Globus pallidus (tissue), 1 donor: Measurements from ENCODE around the gene TINAGL1.

ENCODE experiments used
- DNase-seq: peaks from one replicate; pipeline ENCODE4 v3.0.0-alpha.2; 2015; ENCODE audit warnings: low spot score

The TINAGL1 gene

DNA sequence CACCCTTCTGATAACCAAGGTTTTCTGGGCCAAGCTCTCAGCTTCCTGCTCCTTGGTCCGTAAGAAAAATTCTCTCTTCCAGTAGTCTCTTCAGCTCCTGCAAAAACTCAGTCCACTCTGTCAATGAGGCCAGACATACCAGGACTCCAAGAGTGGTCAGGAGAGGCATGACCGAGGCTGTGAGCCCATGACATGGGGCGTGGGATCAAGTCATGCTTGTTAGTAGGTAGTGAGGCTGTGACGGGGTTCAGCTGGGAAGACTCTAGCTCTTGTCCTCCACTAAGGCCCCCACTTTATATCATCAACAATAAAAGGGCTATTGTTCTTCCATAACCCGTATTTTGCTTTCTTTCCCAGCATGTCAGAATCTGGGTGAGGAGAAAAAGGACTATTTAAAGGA is 31.0 kb downstream of the TINAGL1 start:
- peak; percentile 31 for DNase-seq

DNA sequence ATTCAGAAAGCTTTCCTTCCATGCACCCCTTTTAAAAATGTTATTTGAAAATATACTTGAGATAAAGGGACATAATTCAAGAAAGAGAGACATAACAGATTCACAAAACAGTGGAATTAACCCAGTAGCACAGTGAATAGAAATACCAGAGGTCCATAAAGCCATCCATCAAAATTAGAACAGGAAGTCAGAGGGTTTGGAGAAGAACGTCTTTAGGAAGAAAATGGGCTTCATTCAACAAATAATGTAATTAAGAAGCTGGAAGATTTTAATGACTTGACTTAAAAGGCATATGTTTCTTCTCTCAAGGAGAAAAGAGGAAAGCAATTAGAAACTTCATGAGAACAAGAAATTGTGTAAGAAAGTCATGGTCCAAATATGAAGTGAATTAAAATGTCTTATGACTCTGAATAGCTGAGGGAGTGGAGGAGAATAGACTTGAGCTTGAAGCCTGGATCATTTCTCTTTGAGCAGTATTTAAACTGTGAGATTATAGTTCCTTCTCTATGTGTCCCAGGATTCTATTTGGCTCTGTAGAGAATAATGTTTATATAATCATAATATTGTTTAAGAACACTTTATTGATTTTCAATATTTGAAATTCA is 33.3 kb downstream of the TINAGL1 start:
- no peak for DNase-seq

GRCh38 chr1:31614414-31615005 is 38.2 kb downstream of the TINAGL1 start:
- DNase-seq: no peak

DNA sequence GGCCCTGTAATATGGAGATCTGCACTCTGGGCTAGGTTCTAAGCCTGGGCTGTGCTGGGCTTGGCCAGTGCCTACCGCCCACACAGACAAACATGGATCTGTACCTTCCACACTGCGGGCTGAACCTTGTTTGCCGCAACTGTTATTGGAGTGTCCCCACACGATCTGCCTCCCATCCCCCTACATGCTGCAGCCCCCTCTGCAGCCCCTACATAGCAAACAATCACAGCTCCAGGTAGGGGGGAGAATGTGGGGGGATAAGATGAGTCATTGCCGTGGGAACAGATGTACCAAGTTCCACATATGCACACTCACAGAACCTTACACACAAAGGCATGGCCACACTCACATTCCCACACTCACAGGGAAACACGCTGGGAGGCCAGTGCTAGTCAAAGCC is 39.1 kb downstream of the TINAGL1 start:
- DNase-seq: no peak

DNA sequence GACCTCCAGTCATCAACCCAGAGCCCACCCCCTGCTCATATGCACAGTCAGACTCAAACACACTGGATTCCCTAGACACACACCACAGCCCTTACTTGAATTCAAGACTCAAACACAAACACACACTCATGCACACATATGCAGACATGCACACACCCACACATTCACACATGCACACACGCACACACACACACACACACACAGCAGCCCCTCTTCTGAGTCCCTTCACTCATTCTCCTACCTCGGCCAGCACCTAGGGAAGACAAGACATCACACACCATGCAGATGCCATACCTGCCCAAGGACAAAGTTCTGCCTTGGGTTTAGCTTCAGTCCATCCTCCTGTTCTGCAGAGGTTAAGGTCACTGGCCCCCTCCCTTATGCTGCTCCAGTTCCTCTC is 39.6 kb downstream of the TINAGL1 start:
- DNase-seq: no peak

GRCh38 chr1:31617218-31617915 is 41.1 kb downstream of the TINAGL1 start, which contains the start of gene HCRTR1:
TSS of gene HCRTR1 (plus strand) at chr1:31617689. CDS start at chr1:31619193, 1,504 bp downstream.
- no peak for DNase-seq

DNA sequence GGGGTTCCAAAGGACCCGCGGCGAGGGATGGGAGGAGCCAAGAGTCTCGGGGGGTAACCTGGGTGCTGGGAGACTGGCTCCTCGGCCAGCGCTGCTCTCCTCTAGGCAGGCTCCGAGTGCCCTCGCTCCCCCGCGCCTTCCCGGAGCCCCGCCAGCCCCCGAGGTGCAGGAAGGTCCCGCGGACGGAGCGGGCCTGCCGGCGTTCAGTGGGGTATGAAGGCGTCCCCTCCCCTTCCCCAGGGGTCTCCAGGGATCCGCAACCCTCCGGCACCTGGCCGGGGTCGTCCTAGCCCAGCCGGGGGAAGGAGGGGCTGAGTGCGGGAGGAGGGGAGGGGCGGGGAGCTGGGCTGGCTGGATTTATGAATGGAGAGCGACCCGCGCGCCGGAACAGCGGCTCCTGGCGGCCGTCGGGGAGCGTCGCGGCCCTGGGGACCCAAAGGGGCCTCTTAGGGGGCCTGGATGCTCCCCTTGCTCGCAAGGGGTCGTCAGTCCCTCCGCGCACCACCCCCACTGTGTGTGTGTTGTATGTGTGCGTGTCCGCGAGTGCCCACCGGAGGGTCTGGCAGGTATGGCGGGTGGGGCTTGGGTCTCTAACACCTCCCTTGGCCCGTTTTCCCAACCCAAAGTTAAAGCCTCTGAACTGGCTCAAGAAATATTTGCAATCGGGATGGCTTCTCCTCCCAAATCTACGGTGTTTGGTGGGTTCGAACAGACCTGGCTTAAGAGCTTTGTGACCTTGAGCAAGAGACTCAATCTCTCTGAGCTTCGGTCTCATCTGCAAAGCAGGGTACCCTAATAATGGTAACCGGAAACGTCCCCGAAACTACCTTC is 41.8 kb downstream of the TINAGL1 start:
- DNase-seq: no peak

DNA sequence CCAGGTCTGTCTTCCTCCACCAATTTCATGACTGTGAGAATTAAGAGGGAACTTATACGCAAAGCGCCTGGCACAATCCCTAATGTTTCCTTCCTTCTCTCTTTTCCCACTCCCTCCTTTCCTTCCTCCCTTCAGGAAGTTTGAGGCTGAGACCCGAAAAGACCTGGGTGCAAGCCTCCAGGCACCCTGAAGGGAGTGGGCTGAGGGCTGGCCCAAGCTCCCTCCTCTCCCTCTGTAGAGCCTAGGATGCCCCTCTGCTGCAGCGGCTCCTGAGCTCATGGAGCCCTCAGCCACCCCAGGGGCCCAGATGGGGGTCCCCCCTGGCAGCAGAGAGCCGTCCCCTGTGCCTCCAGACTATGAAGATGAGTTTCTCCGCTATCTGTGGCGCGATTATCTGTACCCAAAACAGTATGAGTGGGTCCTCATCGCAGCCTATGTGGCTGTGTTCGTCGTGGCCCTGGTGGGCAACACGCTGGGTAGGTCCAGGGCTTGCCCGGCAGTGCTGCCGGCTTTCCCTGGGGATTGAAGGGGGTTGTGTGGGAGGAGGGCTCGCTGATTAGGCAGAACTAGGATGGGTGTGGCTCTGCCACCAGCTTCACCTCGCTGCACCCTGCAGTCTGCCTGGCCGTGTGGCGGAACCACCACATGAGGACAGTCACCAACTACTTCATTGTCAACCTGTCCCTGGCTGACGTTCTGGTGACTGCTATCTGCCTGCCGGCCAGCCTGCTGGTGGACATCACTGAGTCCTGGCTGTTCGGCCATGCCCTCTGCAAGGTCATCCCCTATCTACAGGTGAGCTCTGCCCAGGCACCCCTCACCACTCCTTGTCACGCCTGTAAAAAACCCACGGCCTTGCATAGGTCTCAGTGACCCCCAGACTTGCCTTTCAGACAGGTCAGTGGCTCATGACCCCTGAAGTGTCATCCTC is 42.9 kb downstream of the TINAGL1 start:
- no peak for DNase-seq

DNA sequence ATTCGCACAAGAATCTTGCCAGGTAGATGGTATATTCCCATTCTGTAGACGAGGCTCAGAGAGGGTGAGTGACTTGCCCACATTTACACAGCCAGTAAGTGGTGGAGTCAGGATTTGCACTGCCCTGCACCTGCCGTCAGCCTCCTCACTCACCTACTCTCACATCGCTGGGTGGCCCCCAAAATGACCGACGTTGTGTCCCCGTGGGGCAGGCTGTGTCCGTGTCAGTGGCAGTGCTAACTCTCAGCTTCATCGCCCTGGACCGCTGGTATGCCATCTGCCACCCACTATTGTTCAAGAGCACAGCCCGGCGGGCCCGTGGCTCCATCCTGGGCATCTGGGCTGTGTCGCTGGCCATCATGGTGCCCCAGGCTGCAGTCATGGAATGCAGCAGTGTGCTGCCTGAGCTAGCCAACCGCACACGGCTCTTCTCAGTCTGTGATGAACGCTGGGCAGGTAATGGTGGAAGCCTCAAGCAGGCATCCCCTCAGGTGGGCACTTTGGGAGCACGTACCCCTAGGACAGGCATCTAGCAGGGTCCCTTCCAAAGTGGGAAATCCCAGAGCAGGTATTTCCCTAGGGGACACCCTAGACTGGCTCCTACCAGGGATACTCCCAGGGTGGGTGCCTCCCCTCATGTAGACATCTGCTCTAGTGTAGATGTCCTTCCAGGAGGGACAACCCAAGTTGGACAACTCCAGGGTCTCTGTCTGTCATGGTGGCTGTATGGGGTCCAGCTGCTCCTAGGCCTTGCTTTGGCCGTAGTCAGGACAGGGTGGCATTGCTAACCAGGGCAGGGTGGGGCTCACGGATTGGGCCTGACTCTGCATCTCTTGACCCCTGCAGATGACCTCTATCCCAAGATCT is 44.5 kb downstream of the TINAGL1 start:
- no peak for DNase-seq

DNA sequence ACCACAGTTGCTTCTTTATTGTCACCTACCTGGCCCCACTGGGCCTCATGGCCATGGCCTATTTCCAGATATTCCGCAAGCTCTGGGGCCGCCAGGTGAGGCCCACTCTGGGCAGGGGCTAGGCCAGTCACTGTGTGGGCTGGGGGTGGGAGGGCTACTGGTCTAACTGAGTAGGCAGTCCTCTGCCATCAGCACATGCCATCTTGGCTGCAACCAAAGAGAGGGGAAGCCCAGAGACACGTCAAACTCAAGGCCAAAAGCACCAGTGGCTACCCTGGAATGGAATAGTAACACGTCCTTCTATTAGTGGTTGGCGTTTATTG is 45.1 kb downstream of the TINAGL1 start:
- no peak for DNase-seq

DNA sequence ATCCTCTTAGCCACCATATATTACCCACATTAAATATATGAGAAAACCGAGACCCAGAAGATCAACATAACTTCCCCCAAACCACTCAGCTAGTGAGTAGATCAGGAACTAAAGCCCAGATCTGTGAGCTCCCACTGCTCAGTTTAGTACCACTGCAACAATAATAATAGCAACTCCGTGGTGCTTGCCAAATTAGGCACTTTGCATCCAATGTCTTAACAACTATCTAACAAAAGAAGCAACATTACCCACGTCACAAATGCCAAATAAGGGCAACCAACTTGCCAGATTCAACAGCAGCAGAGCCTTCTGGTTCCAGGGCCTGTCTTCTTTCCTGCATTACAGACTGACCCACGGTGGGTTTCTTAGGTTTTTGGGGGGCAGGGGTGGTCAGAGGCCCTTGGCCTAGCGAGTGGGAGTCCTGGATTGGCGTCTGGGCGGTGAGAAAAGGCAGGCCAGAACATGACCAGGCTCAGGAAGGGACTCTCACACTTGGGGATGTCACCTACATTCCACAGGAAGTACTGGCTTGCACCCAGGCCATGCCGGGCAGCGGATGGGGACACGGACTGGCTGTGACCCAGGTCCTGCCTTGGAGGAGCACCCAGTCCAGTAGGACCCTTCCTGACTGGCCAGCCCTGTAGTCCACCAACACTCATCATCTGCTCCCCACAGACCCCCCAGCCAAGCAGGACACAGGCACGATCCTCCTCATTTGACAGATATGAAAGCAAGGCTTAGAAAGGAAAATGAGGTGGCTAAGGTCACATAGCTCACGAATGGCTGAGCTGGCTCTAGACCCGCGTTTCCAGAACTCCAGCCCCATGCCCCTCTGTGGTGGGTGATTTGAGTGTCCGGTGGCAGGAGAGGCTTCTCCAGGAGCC is 45.8 kb downstream of the TINAGL1 start:
- no peak for DNase-seq

DNA sequence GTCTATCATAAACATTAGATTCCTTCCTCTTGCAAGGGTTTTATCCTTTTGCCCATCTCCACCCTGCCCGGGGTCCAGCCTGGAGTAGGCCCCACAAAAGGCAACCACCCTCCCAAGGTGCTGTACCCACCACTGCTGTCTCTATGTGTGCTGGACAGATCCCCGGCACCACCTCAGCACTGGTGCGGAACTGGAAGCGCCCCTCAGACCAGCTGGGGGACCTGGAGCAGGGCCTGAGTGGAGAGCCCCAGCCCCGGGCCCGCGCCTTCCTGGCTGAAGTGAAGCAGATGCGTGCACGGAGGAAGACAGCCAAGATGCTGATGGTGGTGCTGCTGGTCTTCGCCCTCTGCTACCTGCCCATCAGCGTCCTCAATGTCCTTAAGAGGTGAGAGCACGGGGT is 47.0 kb downstream of the TINAGL1 start:
- no peak for DNase-seq

- no peak for DNase-seq
Measured at GRCh38 chr1:31624309-31624708, 48.0 kb downstream of the TINAGL1 start.

DNA sequence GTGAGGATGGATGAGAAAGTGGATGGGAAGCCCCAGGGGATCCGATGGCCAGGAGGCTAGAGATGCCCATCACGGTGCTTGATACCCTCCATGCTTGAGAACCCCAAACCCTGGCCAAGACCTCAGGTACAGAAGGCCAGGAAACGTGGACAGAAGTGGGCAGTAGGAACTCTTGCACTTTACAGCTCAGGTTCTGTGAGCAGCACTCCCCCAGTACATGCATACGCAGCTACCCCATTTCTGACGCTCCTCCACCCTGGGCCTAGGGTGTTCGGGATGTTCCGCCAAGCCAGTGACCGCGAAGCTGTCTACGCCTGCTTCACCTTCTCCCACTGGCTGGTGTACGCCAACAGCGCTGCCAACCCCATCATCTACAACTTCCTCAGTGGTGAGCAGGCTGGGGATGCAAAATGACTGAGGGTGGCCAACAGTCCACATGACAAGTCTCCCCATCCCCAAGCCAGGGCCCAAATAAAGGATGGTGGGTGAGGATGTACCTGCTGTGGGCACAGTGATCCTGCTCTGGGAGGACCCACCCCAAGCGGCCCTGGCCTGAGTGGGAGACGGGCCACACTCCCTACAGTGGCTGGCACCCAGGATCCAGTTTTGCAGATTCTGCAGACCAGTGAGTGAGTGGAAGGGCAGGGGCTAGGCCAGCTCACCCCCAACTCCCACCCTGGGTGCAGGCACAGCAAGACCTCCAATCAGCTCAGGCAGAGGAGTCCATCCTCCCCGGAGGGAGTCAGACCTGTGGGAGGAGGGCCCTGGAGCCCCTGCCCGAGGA is 48.6 kb downstream of the TINAGL1 start:
- no peak for DNase-seq

DNA sequence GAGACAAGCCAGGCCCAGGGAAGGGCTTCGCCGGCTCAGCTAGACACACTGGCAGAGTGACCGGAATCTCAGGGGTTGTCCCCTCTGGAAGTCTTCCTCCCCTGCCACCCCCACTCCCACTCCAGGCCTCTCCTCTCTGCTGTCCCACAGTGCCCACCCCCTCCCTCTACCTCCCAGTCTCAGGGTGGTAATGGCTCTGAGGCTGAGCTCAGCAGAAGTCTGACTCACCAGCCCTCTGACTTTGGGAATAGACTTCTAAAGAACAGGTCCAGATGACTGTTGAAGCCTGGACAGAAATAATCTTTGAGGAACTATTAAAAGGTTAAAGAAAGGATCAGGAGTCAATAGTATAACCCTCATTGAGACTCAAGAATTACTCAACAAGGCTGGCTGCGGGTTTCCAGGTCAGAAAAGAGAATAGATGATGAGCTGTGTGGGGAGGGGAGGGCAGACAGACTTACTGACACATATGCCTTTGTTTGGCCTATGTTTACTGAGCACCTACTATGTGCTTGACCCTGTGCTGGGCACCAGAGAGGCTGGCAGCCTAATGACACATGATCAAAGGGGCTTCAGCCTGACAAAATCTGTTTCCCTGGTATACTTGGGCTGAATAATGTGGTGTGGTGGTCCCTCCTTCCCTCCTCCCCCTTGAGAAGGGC is 49.4 kb downstream of the TINAGL1 start:
- no peak for DNase-seq

- no peak for DNase-seq
Measured at GRCh38 chr1:31626223-31627207, 50.2 kb downstream of the TINAGL1 start.

DNA sequence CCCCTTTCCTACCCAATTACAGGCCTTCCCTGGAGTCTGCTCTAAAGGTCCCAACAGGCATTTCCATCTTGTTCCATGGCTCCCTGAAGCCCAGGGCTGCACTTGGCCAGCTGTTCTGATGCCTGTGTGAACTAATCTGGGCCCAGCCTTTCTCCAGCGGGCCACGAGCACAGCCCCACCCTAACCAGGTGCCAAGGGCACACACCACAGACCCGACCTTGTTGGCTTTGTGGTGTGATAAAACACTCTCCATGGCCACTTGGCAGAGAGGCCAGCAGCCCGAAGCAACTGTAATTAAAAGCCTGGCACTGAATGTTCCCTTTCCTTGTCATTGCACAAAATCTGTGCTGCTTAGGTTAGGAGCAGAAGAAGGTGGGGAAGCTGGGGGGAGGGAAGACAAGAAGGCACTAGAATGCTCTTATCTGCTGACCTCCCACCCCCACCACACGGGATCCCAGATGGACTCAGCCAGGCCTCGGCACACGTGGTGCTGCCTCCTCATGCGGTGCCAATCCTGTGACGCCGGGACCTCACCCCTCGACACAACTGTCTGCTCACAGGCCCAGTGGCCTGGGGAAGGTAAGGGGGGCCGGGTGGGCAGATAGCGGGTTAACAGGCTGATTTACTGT is 51.1 kb downstream of the TINAGL1 start:
- peak; percentile 45 for DNase-seq
